NCI-H526 treated with DMSO at 0.1 percent for 48 hours (cell line): ENCODE measurements around the gene U2AF1L4.
A peak's percentile ranks its signal among the peaks of the same experiment; 100 is the strongest.

Source experiments
- DNase-seq: peaks from one replicate; lab custom pipeline; 2025; lab: John Stamatoyannopoulos, UW

The U2AF1L4 gene

GRCh38 chr19:35712567-35713505, 32.4 kb downstream of the U2AF1L4 start:
- DNase-seq = no peak

GRCh38 chr19:35710784-35711723, 34.2 kb downstream of the U2AF1L4 start:
- DNase-seq = no peak

- DNase-seq = no peak
These were observed 36.8 kb downstream of the U2AF1L4 start for GRCh38 chr19:35708391-35708790.

GRCh38 chr19:35704218-35704617, 41.0 kb downstream of the U2AF1L4 start, which contains the start of gene ZBTB32:
Gene ZBTB32 (plus strand): TSS chr19:35704558. CDS start chr19:35714627, 10,069 bp downstream.
- no peak for DNase-seq

GRCh38 chr19:35703343-35703742, 41.9 kb downstream of the U2AF1L4 start:
- DNase-seq = no peak

GRCh38 chr19:35702223-35703012, 42.8 kb downstream of the U2AF1L4 start:
- DNase-seq = peak; percentile 98

GRCh38 chr19:35696835-35697234, 48.4 kb downstream of the U2AF1L4 start:
- DNase-seq = no peak

GRCh38 chr19:35695895-35696422, 49.3 kb downstream of the U2AF1L4 start:
- no peak for DNase-seq

GRCh38 chr19:35693835-35694599, 51.2 kb downstream of the U2AF1L4 start:
- DNase-seq = peak; percentile 88

- DNase-seq = no peak
These were observed 51.8 kb downstream of the U2AF1L4 start for GRCh38 chr19:35693422-35693821.
